GM12878 (cell line): Measurements from ENCODE around the gene CCDC57. TPM values are rescaled to one million over a fixed set of nuclear protein-coding genes. Genes with fewer than 3 reads are reported as not detected.

Source experiments
- ATAC-seq: fragments of 200-7000 bp; cut with Tn5 transposase; 3 replicates; pipeline ENCODE4 v1.9.1; 2020; ENCODE audit warnings: mild to moderate bottlenecking, moderate library complexity
- BruUV-seq: library from RNA; stranded (reverse); fragments of 400-500 nt; replicated peaks from 2 replicates; lab custom pipeline; 2021; lab: Mats Ljungman, UMichigan
- CTCF ChIA-PET: fragments of 300-600 bp; sonication (Branson Sonifier 250); formaldehyde crosslinking; extraction: SDS; loops from one replicate; lab custom pipeline; 2021; ENCODE audit warnings: inconsistent platforms; lab: Yijun Ruan, JAX
- POLR2A ChIA-PET: fragments of 350-600 bp; formaldehyde crosslinking; extraction: SDS; loops from one replicate; lab custom pipeline; 2021; ENCODE audit warnings: inconsistent platforms; lab: Charles Lee
- RAD21 ChIA-PET: fragments of 300-600 bp; sonication (Branson Sonifier 250); formaldehyde crosslinking; loops from one replicate; lab custom pipeline; 2023; ENCODE audit warnings: antibody characterized with exemption; ENCODE audit not compliant: unreplicated experiment; lab: Charles Lee
- SMC1A ChIA-PET: fragments of 300-600 bp; sonication (Branson Sonifier 250); formaldehyde crosslinking; loops from one replicate; lab custom pipeline; 2023; ENCODE audit not compliant: unreplicated experiment, uncharacterized antibody; lab: Charles Lee
- DNase-seq: peaks from one replicate; pipeline ENCODE4 v3.0.0-alpha.2; 2011; ENCODE audit warnings: low read depth, low spot score
- FAIRE-seq: peaks from 3 replicates; lab custom pipeline; 2011; peaks lifted over from hg19 to GRCh38; lab: Jason Lieb, UNC
- H2AFZ ChIP-seq: 2 replicates; pipeline ENCODE4 v1.6.0; 2011; ENCODE audit warnings: low read depth, low read length, control low read depth; ENCODE audit not compliant: control insufficient read depth
- H3K27ac ChIP-seq: 2 replicates; pipeline ENCODE4 v1.5.1; 2011; ENCODE audit warnings: control low read depth; ENCODE audit not compliant: control insufficient read depth, insufficient read depth
- H3K27me3 ChIP-seq, 2 experiments: replicated peaks in 1 of 2; 2 replicates each; pipeline versions ENCODE4 v1.6.0 to v1.6.1; 2011; ENCODE audit warnings: low read length in 1 of 2; ENCODE audit not compliant: control insufficient read depth in 2 of 2, insufficient read depth in 2 of 2
- H3K36me3 ChIP-seq, 2 experiments: 2 replicates each; pipeline ENCODE4 v1.5.1; 2011; ENCODE audit warnings: low read length in 1 of 2; ENCODE audit not compliant: control insufficient read depth in 2 of 2, insufficient read depth in 2 of 2
- H3K4me1 ChIP-seq: 2 replicates; pipeline ENCODE4 v1.6.1; 2011; ENCODE audit warnings: mild to moderate bottlenecking, low read length, moderate library complexity, mixed read lengths; ENCODE audit not compliant: control insufficient read depth, insufficient read depth
- H3K4me2 ChIP-seq: 2 replicates; pipeline ENCODE4 v1.6.0; 2011; ENCODE audit warnings: control low read depth; ENCODE audit not compliant: control insufficient read depth, insufficient read depth
- H3K4me3 ChIP-seq: fragments of 200-600 bp; sonication (generic); 2 replicates; pipeline ENCODE4 v1.5.1; 2016
- H3K79me2 ChIP-seq: 2 replicates; pipeline ENCODE4 v1.6.0; 2011; ENCODE audit warnings: low read length; ENCODE audit not compliant: control insufficient read depth, insufficient read depth
- H3K9ac ChIP-seq: 2 replicates; pipeline ENCODE4 v1.8.0; 2011; ENCODE audit warnings: low read length, control low read depth, mixed read lengths; ENCODE audit not compliant: control insufficient read depth, insufficient read depth
- H3K9me3 ChIP-seq: replicated peaks from 3 replicates; pipeline ENCODE4 v1.5.1; 2011; ENCODE audit warnings: mild to moderate bottlenecking, low read length; ENCODE audit not compliant: control insufficient read depth, insufficient read depth
- H4K20me1 ChIP-seq: 2 replicates; pipeline ENCODE4 v1.6.0; 2011; ENCODE audit not compliant: control insufficient read depth, insufficient read depth
- BCL11A ChIP-seq: IDR thresholded peaks from 2 replicates; pipeline ENCODE4 v1.6.1; 2011; ENCODE audit warnings: low read depth, low read length
- CBX3 ChIP-seq: fragments of 200-600 bp; sonication (generic); IDR thresholded peaks from 2 replicates; pipeline ENCODE4 v1.6.1; 2016; ENCODE audit warnings: low read depth, borderline replicate concordance
- MTA3 ChIP-seq: IDR thresholded peaks from 2 replicates; pipeline ENCODE4 v1.6.1; 2012; ENCODE audit warnings: low read length, inconsistent platforms, borderline replicate concordance
- SMAD1 ChIP-seq: fragments of 450-650 bp; IDR thresholded peaks from 2 replicates; pipeline ENCODE4 v1.6.1; 2018; ENCODE audit warnings: mild to moderate bottlenecking, low read depth; ENCODE audit not compliant: partially characterized antibody
- WGBS: methylation state at CpG from one replicate; pipeline ENCODE4 v1.1.6; 2016; ENCODE audit warnings: low lambda C conversion rate; ENCODE audit not compliant: insufficient replicate concordance, insufficient coverage; ENCODE audit errors: missing lambda C conversion rate; 5-methylcytosine and 5-hydroxymethylcytosine counted together
- in situ Hi-C: fragments of 300-500 bp; cut with MboI; formaldehyde crosslinking; loops from 9 replicates; pipeline ENCODE4 v1.14.3; 2018; ENCODE audit warnings: mixed read lengths
- intact Hi-C: fragments of 100-400 bp; cut with micrococcal nuclease; formaldehyde crosslinking; loops from one replicate; pipeline ENCODE4 v1.14.2; 2022; ENCODE audit not compliant: unreplicated experiment
- polyA plus RNA-seq, 11 experiments: library from polyadenylated mRNA; depleted of rRNA in 4 of 11; unstranded in 6 of 11; stranded (reverse) in 5 of 11; fragments of >200 nt; fragmentation: Nextera tagmentation in 4 of 11; fragmentation: Illumina TruSeq in 1 of 11; extraction: Ambion mirVana in 4 of 11; extraction: Trizol in 1 of 11; gene quantifications; 1 replicate in 1 of 11; 2 replicates in 10 of 11; pipeline versions ENCODE4 v1.2.1 to v1.2.3, GENCODE V29; 2011 to 2016; ENCODE audit warnings: inconsistent platforms in 2 of 11, missing spikeins in 2 of 11, low read depth in 1 of 11
- total RNA-seq, 4 experiments: library from RNA; depleted of rRNA in 3 of 4; stranded (reverse); fragments of >200 nt in 3 of 4; fragmentation: Illumina TruSeq in 1 of 4; extraction: Trizol in 1 of 4; gene quantifications; 2 replicates each; pipeline versions ENCODE4 v1.2.1 to v1.2.3, GENCODE V29; 2013 to 2021
- TF ChIP-seq, protein P1 (sequence below): IDR thresholded peaks from 2 replicates; pipeline ENCODE4 v1.6.1; 2012; ENCODE audit warnings: low read depth, low read length, improper control_type of control experiment

The CCDC57 gene
- total and polyA plus RNA-seq, 10 of the 15 experiments (the other 5 are each of a cell fraction or from before 2014, with no cell fraction given): 5.4 to 123 (median 45.8) TPM

DNA sequence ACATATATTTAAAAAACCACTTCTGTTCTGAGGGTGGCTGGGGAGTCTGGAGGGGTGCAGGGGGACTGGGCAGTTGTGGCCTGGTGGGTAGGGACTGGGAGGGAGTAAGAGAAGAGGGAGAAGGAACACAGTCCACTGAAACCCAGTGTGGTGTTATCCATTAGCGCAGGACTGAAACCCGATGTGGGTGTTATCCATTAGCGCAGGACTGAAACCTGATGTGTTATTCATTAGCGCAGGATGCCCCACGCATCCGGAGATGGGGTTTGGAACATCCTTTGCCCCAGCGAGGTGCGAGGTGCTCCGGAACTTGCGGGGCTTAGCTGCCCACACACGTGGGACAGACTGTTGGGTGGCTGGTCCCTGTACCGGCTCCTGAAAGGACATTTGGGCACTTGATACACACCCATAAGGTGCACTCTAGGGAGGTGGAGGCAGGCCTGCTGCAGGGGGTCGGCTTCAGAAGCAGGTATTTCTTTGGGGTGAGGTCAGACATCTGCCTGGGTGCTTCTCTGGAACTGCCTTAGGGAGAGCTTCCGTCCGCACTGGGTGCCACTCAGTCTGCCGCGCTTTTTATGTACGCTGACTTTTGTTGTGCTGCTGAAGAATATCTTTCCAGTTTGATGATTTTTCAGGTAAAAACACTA, 94.4 kb downstream of the CCDC57 start:
- no peak for ATAC-seq
- Histone ChIP-seq H3K4me1 (no peaks in the 10 kb centered on the region), H3K4me2 (no peak overlapping the region), H4K20me1 (no peaks in the 10 kb centered on the region), H3K36me3 (no peaks in the 10 kb centered on the region), H3K9ac (no peak overlapping the region), H3K27ac (no peak overlapping the region), H3K4me3 (no peak overlapping the region), H2AFZ (no peak overlapping the region), H3K79me2 (no peaks in the 10 kb centered on the region), H3K9me3 (no peaks in the 10 kb centered on the region)
- ChIA-PET CTCF (no interaction called here), POLR2A (no interaction called here), SMC1A (no interaction called here), RAD21 (no interaction called here)
- FAIRE-seq: no peak
- in situ Hi-C loops: no loop called here
- TF ChIP-seq, protein P1, sequence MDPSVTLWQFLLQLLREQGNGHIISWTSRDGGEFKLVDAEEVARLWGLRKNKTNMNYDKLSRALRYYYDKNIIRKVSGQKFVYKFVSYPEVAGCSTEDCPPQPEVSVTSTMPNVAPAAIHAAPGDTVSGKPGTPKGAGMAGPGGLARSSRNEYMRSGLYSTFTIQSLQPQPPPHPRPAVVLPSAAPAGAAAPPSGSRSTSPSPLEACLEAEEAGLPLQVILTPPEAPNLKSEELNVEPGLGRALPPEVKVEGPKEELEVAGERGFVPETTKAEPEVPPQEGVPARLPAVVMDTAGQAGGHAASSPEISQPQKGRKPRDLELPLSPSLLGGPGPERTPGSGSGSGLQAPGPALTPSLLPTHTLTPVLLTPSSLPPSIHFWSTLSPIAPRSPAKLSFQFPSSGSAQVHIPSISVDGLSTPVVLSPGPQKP: no peak
- TF ChIP-seq MTA3 (no peak), CBX3 (no peak), SMAD1 (no peak), BCL11A (no peak)
- TF ChIP-seq, all 136 proteins: peak for 0
- no TSS peak for BruUV-seq
- 84% methylated on average over 18 of the region's 18 CpGs for WGBS
- no peak for DNase-seq
- intact Hi-C loops: no loop called here
- H3K27me3 ChIP-seq: no peaks in the 10 kb centered on the region
